HG02938 (cell line): ENCODE data around the gene FBL.

Experiments
- ATAC-seq: cut with Tn5 transposase; IDR thresholded peaks from one replicate; pipeline ENCODE4 v1.9.1; 2021; ENCODE audit warnings: mild to moderate bottlenecking, moderate library complexity; ENCODE audit not compliant: unreplicated experiment

FBL gene

DNA sequence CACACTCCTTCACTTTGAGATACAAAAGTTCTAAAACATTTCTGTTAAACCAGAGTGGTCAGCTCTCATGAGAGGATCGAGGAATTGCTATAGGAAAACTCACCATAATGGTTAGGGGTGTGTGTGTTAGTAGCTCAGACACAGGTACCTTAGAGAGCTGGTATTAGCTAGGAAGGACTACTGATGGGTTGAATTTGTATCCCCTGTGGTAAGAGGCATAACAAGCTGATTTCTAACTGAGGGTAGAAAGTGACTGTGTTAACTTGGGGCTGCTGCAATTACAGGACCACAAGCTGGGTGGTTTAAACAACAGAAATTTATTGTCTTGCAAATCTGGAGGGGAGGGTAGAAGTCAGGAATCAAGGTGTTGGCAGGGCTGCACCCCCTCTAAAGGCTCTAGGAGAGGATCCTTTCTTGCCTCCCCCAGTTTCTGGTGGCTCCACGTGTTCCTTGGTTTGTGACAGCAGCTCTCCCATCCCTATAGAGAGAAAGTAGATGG lies 50.1 kb downstream of the FBL start:
- ATAC-seq, result no peak

- no peak for ATAC-seq
These were observed 51.2 kb downstream of the FBL start for GRCh38 chr19:39795001-39795400.

- peak; percentile 62 for ATAC-seq
These were observed 53.1 kb downstream of the FBL start for GRCh38 chr19:39792999-39793546.

DNA sequence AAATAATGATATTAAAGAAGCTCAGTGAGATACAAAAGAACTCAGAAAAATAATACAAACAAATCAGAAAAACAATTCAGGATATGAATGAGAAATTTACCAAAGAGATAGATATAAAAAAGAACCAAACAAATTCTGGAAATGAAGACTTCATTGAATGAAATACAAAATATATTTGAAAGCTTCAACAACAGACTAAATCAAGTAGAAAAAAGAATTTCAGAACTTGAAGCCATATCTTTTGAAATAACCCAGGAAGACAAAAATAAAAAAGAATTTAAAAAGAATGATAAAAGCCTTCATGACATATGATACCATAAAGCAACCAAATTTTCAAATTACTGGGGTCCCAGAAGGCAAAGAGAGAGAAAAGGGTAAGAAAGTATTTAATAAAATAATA lies 57.9 kb downstream of the FBL start:
- ATAC-seq, result no peak
